ENCODE measurements around the gene KCNJ16.
A peak's percentile ranks its signal among the peaks of the same experiment; 100 is the strongest.

KCNJ16 gene

GRCh38 chr17:70098030-70098429 lies 23.0 kb downstream of the KCNJ16 start:
- DNase-seq (ENCODE audit: low spot score): no peak

- DNase-seq (ENCODE audit: low spot score): no peak
Measured at GRCh38 chr17:70099294-70099693, 24.3 kb downstream of the KCNJ16 start.

DNA sequence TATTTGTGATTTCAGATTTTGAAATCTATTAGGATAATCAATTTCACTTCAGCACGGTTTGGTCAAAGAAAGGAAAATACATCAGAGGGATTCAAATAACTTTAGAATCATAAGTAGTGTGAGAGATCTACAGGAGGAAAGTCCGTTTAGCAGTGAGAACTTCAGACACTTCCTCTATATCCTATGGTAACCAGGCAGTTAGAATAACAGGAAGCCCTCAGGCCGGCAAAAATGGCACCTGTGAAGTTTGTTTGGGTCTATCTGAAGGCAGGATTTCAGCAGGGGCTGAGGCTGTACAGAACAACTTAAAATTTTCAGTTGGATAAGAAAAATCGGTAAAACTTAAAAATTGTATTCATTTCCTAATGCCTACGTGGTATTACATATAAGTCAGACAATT lies 24.9 kb downstream of the KCNJ16 start:
- no peak for DNase-seq (ENCODE audit: low spot score)

- DNase-seq (ENCODE audit: low spot score): no peak
Measured at GRCh38 chr17:70100983-70101382, 26.0 kb downstream of the KCNJ16 start.

DNA sequence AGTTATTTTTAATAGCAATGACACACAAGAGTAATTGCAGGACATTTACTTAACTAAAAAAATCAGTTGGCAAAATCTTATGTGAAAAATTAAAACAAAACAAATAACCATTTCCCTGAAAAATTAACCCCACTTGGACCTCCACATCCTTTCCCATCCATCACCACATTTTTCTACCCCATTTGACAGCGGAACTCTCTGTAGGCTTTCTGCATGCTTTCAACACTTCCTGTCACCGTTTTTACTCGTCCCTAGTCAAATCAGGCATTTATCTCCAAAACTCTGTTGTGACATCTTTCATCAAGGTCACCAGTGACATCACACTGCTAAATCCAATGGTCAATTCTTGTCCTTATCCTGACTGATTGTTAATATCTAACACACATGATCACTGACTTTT lies 27.5 kb downstream of the KCNJ16 start:
- no peak for DNase-seq (ENCODE audit: low spot score)

- DNase-seq (ENCODE audit: low spot score): no peak
Measured at GRCh38 chr17:70104791-70105523, 29.9 kb downstream of the KCNJ16 start.

DNA sequence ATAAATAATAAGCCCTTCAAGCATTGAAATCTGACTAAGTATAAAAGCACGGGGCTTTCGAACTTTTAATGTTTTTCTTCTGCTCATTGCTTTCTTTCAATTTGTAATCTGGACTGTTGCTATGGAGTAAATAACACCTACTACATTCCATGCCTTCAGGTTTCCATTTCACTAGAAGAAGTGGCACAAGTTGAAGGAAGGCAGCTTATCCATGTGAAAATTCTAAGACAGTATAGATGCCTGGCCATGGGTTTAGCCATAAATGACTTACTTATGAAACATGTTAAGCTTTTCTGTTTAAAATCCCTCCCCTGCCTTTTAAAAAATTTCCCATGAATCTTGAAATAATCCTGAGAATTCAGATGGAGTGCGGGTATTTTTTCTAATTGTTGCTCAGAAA lies 30.6 kb downstream of the KCNJ16 start:
- no peak for DNase-seq (ENCODE audit: low spot score)

DNA sequence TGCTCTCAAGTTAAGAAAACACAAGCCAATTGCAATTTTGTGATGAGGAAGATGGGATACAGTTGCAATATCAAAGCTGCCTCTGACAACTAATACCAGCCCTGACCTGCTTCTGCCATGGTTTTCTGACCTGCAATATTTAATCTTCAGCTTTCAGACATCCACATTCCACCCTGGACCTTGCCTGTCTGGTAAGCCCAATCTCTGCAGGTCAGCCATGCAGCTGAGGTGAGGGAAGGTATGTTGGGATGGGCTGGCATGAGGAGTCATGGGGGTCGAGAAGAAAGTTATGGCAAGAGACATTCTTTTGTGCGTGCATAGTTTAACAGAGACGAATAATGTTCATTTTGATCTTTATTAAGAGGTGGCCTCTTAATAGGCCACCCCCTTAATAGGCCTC lies 31.5 kb downstream of the KCNJ16 start:
- no peak for DNase-seq (ENCODE audit: low spot score)

GRCh38 chr17:70107441-70107840 lies 32.4 kb downstream of the KCNJ16 start:
- DNase-seq (ENCODE audit: low spot score): no peak

GRCh38 chr17:70107904-70108565 lies 33.0 kb downstream of the KCNJ16 start:
- no peak for DNase-seq (ENCODE audit: low spot score)

DNA sequence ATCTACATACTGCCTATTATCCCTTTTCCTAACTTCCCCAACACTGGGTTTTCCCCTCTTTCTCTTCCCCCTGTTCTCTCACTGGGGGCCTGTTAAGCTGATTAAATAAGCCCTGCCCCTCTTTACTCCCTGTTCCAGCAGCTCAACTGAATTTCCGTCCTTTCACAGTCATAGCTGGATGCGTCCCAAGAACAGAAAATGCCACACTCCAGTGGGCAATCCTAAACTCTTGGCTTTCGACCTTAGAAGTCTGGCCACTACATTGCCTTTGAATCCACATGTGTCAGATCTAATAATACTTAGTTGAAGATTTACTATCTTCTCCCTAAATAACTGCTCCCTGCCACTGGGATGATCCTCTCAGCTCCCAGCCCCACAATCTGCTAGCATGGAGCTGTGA lies 34.5 kb downstream of the KCNJ16 start:
- DNase-seq (ENCODE audit: low spot score): peak; percentile 39

- DNase-seq (ENCODE audit: low spot score): no peak
Measured at GRCh38 chr17:70110443-70110880, 35.4 kb downstream of the KCNJ16 start.

- no peak for DNase-seq (ENCODE audit: low spot score)
Measured at GRCh38 chr17:70111201-70111600, 36.2 kb downstream of the KCNJ16 start.

DNA sequence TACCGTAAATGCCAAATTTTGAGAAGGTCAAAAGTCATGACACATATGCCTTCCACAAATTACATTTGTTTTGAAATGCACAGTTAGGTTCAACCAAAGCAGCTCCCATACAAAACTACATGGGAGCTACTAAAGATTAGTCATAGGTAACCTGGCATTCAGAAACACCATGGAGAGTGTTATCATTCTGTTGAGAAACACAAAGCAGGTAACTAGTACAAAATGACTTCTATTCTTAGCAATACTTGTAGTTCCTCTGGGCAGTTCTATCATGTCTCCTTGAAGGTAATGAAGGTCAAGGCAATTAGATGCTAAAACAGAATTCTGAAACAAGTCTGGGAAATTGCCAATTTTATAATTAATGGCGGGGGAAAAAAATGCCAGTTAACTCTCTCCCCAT lies 39.4 kb downstream of the KCNJ16 start:
- DNase-seq (ENCODE audit: low spot score): no peak

GRCh38 chr17:70115126-70115525 lies 40.1 kb downstream of the KCNJ16 start:
- DNase-seq (ENCODE audit: low spot score): no peak

DNA sequence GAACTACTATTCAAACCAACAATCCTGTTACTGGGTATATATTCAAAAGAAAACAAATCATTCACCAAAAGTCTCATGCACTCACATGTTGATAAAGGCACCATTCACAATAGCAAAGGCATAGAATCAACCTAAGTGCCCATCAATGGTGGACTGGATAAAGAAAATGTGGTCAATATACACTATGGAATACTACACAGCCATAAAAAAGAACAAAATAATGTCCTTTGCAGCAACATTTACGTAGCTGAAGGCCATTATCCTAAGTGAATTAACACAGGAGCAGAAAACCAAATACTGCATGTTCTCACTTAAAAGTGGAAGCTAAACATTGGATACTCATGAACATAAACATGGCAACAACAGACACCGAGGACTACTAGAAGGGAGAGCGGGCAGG lies 41.9 kb downstream of the KCNJ16 start:
- DNase-seq (ENCODE audit: low spot score): no peak

DNA sequence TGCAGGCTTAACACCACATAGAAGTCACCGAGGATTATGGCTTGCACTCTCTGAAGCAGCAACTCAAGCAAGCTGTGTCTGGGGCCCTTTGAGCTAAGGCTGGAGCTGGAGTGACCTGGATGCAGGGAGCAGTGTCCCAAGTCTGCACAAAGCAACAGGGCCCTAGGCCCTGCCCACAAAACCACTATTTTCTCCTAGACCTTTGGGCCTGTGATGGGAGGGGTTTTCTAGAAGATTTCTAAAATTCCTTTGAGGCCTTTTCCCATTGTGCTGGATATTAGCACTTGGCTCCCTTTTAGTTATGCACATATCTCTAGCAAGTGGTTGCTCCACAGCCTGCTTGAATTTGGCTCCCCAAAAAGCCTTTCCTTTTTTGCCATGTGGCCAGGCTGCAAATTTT lies 44.5 kb downstream of the KCNJ16 start:
- DNase-seq (ENCODE audit: low spot score): no peak

DNA sequence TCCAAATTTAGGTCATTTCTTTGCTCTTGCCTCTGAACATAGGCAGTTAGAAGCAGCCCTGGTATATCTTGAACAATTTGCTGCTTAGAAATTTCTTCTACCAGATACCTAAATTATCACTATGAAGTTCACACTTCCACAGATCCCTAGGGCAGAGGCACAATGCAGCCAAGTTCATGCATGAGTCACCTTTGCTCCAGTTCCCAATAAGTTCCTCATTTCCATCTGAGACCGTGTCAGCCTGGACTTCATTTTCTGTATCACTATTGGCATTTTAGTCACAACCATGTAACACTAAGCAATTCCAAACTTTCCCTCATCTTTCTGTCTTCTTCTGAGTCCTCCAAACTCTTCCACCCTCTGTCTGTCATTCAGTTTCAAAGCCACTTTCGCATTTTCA lies 45.0 kb downstream of the KCNJ16 start:
- no peak for DNase-seq (ENCODE audit: low spot score)

DNA sequence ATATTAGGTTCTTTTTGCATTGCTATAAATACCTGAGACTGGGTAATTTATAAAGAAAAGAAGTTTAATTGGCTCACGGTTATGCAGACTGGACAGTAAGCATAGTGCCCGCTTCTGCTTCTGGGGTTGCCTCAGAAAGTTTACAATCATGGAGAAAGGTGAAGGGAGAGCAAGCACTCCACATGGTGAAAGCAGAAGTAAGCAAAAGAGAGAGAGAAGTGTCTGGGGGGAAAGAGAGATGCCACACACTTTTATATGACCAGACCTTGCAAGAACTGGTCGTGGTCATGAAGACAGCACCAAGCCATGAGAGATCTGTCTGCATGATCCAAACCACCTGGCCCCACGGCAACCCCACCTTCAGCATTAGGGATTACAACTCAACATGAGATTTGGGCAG lies 45.4 kb downstream of the KCNJ16 start:
- no peak for DNase-seq (ENCODE audit: low spot score)

- no peak for DNase-seq (ENCODE audit: low spot score)
Measured at GRCh38 chr17:70121126-70121525, 46.1 kb downstream of the KCNJ16 start.

DNA sequence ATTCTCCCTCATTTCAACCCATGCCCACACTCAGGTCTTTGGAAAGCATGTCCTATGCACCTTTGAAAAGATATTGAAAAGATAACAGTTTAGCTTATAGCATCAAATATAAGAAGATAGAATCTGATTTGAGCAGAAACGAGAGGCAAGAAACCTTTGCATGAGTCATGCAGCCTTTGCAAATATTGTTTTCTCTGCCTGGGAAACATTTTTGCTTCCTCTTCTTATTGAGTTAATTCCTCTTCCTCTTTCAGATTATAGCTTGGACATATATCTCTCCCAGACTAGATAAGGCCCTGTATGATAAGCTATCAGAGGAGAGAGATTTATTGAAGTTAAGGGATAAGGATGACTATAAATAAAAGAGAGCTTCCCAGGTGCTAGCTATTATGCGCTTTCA lies 48.2 kb downstream of the KCNJ16 start:
- DNase-seq (ENCODE audit: low spot score): no peak

DNA sequence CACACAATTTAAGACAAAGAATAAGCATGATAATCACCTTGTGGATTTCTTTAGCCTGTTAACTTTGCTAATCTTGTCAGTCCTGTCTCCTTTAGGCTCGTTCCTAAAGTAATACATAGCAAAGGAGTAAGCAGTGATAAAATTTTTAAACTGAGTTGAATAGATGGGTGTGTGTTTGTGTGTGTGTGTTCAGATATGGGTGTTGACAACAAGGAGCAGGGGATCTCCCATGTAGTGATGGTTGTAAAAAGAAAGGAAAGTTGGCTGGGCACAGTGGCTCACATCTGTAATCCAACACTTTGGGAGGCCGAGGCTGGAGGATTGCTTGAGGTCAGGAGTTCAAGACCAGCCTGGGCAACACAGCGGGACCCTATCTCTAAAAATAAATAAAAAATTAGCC lies 49.7 kb downstream of the KCNJ16 start:
- DNase-seq (ENCODE audit: low spot score): no peak

DNA sequence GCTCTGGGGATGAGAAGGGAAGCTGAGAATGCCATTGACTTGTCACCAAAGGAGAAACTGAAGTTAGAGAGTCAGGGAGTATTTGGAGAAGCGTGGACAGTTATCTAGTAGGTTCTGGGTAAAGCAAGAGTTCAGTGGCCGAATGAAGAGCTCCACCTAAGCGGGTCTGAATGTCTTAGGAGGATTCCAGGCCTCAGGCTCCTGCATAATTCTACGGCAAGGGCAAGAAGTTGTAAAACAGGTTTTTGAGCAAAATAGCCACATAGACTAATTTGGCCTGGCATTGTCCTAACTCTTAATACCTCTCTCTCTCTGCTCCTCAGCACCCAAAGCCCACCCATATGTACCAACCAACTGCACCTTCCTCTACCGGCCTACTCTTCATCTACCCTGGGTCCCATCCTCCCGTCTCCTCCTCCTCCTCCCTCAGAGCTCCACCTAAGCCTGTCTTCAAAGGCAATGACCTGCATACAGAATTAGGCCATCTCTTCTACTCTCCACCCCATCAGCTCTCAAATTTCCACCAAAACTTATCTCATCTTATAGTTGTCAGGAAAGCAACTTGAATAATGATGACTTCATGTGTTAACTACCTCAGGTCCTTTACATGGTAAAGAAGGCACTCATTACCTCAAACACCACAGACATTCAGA lies 52.3 kb downstream of the KCNJ16 start:
- DNase-seq (ENCODE audit: low spot score): no peak
